GM12801 (cell line): ENCODE data around the gene PHF21A.

Source experiments
- CTCF ChIP-seq: IDR thresholded peaks from one replicate; pipeline ENCODE4 v1.5.1; 2011; ENCODE audit warnings: control low read depth; ENCODE audit not compliant: insufficient read length; ENCODE audit errors: extremely low read depth

The PHF21A gene

DNA sequence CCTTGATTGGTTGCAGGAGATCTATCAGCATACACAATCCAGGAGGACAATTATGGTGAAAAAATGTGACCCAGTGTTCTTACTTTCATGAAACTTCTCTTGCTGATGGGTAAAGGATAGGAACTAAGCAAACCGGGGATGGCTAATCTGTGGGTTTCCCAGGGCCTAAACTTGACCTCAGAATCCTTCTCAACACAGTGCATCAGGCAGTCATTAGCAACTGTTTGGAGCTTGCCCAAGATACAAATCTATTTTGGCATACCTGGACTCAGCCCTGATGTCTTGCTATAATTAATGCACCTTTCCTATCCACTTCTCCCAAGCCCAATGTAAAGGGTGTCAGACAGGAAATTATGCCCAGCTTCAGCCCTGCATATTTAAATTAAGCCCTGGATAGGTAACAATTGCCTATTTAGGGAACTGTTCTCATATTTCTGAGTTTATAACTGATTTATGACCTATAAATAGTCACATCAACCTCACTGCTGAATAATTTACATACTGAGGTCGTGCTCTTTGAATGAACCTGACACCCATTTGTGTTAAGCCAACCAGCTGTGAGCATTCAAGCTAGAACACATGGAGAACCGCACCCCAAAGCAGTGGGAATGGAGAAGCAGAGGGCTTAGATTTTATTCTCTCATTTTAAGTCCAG lies 9.2 kb upstream of the PHF21A start:
- no peak for TF ChIP-seq CTCF

DNA sequence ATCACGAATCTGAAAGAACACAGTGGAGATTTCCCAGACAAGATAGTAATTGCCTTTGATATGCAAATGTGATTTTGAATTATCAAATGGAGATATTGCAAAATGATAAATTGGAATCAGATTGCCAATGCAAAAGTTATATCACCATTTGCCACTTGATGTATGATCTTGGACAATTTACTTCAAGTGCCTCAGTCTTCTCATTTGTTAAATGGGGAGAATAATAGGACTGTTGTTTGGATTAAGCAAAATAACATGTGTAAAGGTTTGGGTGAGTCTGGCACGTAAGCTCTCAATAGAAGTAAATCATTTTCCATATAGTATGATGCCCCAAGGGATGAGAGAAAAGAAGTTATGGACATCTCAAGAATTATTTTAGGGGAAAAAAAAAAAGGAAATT lies 7.9 kb upstream of the PHF21A start:
- no peak for TF ChIP-seq CTCF

DNA sequence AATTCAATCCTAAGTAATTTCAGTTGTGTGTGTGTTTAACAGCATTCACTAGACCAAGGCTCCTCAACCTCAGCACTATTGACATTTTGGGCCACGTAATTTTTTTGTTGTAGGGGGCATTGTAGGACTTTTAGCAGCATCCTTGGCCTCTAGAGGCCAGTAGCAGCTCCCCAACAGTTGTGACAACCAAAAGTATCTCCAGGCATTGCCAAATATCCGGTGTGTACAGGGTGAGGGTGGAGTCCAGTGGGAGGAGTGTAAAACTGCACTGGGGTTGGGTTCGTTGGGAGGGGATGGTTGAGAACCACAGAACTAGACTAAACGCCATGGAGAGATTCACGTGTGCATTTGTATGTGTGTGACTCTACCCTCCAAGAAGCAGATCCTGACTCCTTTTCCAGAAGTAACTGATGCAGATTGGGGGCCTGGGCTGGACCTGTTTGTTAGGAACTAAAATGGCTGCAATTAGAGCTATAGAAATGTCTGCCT lies 5.9 kb upstream of the PHF21A start:
- TF ChIP-seq CTCF = no peak

- TF ChIP-seq CTCF = no peak
Observed at GRCh38 chr11:46125284-46125683, 4.0 kb upstream of the PHF21A start.

DNA sequence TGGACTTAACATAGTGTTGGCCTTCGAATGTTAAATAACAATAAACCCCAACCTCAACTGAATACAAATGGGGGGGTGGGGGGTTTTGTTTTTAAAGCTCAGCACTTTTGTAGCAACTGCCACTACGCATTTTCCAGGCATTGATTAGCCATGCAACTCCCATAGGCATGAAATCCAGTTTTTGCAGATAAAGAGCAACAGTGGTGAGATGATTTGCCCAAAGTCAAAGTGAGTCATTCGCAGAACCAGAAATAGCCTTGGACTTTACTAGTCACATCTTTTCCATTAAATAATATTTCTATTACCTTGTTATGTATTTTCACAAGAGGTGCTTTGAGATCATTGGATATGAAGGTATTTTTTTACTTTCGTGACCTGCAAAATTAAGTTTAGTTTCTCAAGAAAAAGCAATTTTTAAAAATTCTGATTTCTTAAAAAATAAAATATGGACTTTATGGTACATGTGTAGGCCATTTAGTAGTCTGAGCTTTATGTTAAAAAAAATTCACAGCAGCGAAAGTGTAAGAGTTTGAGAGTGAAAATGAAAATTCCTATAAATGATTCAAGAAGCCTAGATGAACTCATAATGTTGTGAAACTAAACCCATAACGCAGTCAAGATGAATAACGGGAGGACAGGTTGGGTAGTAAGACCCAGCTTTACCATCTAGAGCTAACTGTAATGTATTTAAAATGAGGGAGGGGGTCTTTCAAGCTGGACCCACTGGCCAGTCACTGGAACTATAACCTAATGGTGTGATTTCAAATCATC lies 1.9 kb upstream of the PHF21A start:
- TF ChIP-seq CTCF = no peak

GRCh38 chr11:46121724-46122477 lies 647 bp upstream of the PHF21A start:
- TF ChIP-seq CTCF = no peak
